ENCODE measurements around the gene LGR5.
"Not testable (repeated sequence)": the region's sequence is repeated elsewhere in the genome, so short reads cannot be mapped to it uniquely, and the experiment has no call there.

LGR5 gene

GRCh38 chr12:71552728-71553501, 113.3 kb downstream of the LGR5 start:
- DNase-seq, result peak; percentile 7

- DNase-seq, result no peak
These were observed 115.6 kb downstream of the LGR5 start for GRCh38 chr12:71555191-71555590.

GRCh38 chr12:71555789-71556188, 116.2 kb downstream of the LGR5 start:
- not testable (repeated sequence) for DNase-seq

GRCh38 chr12:71556448-71556847, 116.8 kb downstream of the LGR5 start:
- DNase-seq, result no peak

- peak; percentile 15 for DNase-seq
These were observed 117.3 kb downstream of the LGR5 start for GRCh38 chr12:71556875-71557274.

GRCh38 chr12:71558445-71558844, 118.8 kb downstream of the LGR5 start:
- DNase-seq, result no peak

GRCh38 chr12:71562676-71563595, 123.3 kb downstream of the LGR5 start:
- DNase-seq, result no peak

- DNase-seq, result no peak
These were observed 125.9 kb downstream of the LGR5 start for GRCh38 chr12:71565535-71565934.

- DNase-seq, result no peak
These were observed 127.1 kb downstream of the LGR5 start for GRCh38 chr12:71566655-71567054.

- DNase-seq, result no peak
These were observed 127.9 kb downstream of the LGR5 start for GRCh38 chr12:71567537-71567936.

GRCh38 chr12:71569885-71570284, 130.3 kb downstream of the LGR5 start:
- DNase-seq, result not testable (repeated sequence)

GRCh38 chr12:71576496-71576895, 136.9 kb downstream of the LGR5 start:
- no peak for DNase-seq

- DNase-seq, result no peak
These were observed 139.2 kb downstream of the LGR5 start for GRCh38 chr12:71578694-71579258.

GRCh38 chr12:71581206-71581605, 141.6 kb downstream of the LGR5 start:
- DNase-seq, result no peak

GRCh38 chr12:71582925-71583324, 143.3 kb downstream of the LGR5 start:
- no peak for DNase-seq

- DNase-seq, result no peak
These were observed 144.8 kb downstream of the LGR5 start for GRCh38 chr12:71584356-71584755.

- no peak for DNase-seq
These were observed 145.6 kb downstream of the LGR5 start for GRCh38 chr12:71585218-71585617.

- no peak for DNase-seq
These were observed 147.4 kb downstream of the LGR5 start for GRCh38 chr12:71587012-71587411.

GRCh38 chr12:71589478-71589881, 149.9 kb downstream of the LGR5 start:
- DNase-seq, result no peak

GRCh38 chr12:71591601-71592000, 152.0 kb downstream of the LGR5 start:
- no peak for DNase-seq

GRCh38 chr12:71592841-71593240, 153.2 kb downstream of the LGR5 start:
- DNase-seq, result no peak

GRCh38 chr12:71594214-71594948, 154.8 kb downstream of the LGR5 start:
- DNase-seq, result peak; percentile 20

GRCh38 chr12:71599210-71599609, 159.6 kb downstream of the LGR5 start:
- no peak for DNase-seq

All from NCI-H146 (cell line).